K562 (cell line): ENCODE measurements around the gene USP10. TPM values are rescaled to one million over a fixed set of nuclear protein-coding genes. Genes with fewer than 3 reads are reported as not detected.

Experiments
- ATF2 ChIP-seq: sonication (generic); formaldehyde crosslinking; IDR thresholded peaks from 2 replicates; pipeline ENCODE4 v1.8.1; 2022; ENCODE audit warnings: missing genetic modification reagents
- CLOCK ChIP-seq: fragments of 250-450 bp; sonication (Bioruptor Pico); IDR thresholded peaks from 2 replicates; pipeline ENCODE4 v1.4.0; 2020; ENCODE audit warnings: mild to moderate bottlenecking, moderate library complexity, borderline replicate concordance
- EGR1 ChIP-seq: fragments of 450-650 bp; conservative IDR thresholded peaks from 2 replicates; pipeline ENCODE4 v1.6.1; 2017; ENCODE audit warnings: mild to moderate bottlenecking
- ELF2 ChIP-seq: fragments of 250-450 bp; sonication (Bioruptor Pico); IDR thresholded peaks from 2 replicates; pipeline ENCODE4 v1.5.0; 2021; ENCODE audit warnings: mild to moderate bottlenecking
- NFIX ChIP-seq: fragments of 250-450 bp; sonication (Bioruptor Pico); IDR thresholded peaks from 2 replicates; pipeline ENCODE4 v1.4.0; 2020; ENCODE audit warnings: low read depth, mild to moderate bottlenecking, moderate library complexity
- REST ChIP-seq, 2 experiments: fragments of 450-650 bp; formaldehyde crosslinking in 1 of 2; IDR thresholded peaks; 2 replicates each; pipeline versions ENCODE4 v1.4.0 to v1.6.1; 2014 to 2020; ENCODE audit warnings: mild to moderate bottlenecking in 2 of 2, borderline replicate concordance in 1 of 2, low read depth in 1 of 2
- ZBTB9 ChIP-seq: fragments of 450-650 bp; formaldehyde crosslinking; IDR thresholded peaks from 2 replicates; pipeline ENCODE4 v1.4.0; 2020; ENCODE audit warnings: mild to moderate bottlenecking, moderate library complexity
- ZNF277 ChIP-seq: fragments of 250-450 bp; sonication (Bioruptor Pico); IDR thresholded peaks from 2 replicates; pipeline ENCODE4 v1.8.0; 2022; ENCODE audit warnings: inconsistent platforms, mild to moderate bottlenecking, moderate library complexity, borderline replicate concordance
- polyA plus RNA-seq, 8 experiments: library from polyadenylated mRNA; depleted of rRNA in 4 of 8; stranded (reverse) in 5 of 8; unstranded in 3 of 8; fragments of >200 nt; fragmentation: Nextera tagmentation in 2 of 8; fragmentation: Illumina TruSeq in 1 of 8; extraction: Ambion mirVana in 2 of 8; extraction: Trizol in 1 of 8; gene quantifications; 2 replicates each; pipeline versions ENCODE4 v1.2.1 to v1.2.3, GENCODE V29; 2011 to 2014; ENCODE audit warnings: inconsistent platforms in 1 of 8, missing spikeins in 1 of 8
- total RNA-seq, 7 experiments: library from RNA; depleted of rRNA in 6 of 7; stranded (reverse); fragments of >200 nt in 6 of 7; fragmentation: Illumina TruSeq in 2 of 7; extraction: Trizol in 2 of 7; gene quantifications; 2 replicates each; pipeline versions ENCODE4 v1.2.1 to v1.2.3, GENCODE V29; 2011 to 2021; ENCODE audit warnings: low replicate concordance in 1 of 7
- TF ChIP-seq, protein P1 (sequence below): fragments of 450-650 bp; IDR thresholded peaks from 2 replicates; pipeline ENCODE4 v1.6.1; 2017; ENCODE audit warnings: mild to moderate bottlenecking, moderate library complexity

The USP10 gene
- total and polyA plus RNA-seq, 9 of the 15 experiments (the other 6 are each of a cell fraction or from before 2014, with no cell fraction given): 61.7 to 197 (median 116) TPM

DNA sequence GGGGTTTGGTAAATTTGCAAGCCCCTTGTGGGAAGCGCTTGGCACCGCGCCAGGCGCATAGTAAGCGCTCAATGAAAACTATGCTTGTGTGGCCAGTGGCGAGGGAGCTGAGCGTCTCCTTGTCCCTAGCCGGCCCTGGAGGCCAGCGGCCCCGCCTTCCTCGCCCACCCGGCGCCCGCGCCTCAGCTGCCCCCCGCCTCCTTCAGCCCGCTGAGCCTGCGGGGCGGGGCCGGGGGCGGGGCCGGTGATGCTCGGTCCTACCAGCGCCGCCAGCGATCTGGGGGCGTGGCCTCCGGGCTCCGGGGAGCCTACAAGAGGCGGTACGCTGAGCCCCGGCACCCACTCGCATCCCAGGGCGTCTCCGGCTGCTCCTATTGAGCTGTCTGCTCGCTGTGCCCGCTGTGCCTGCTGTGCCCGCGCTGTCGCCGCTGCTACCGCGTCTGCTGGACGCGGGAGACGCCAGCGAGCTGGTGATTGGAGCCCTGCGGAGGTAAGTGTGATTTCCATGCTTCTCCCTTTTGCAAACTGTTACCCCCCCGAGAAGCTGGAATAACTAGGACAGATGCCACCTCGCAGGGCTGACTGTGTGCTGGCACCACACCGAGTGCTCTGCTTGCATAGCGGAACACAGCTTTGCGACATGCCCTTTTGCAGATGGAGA is 120.0 kb downstream of the USP10 start, which contains the start of gene CRISPLD2 (continued):
- TF ChIP-seq NFIX (CRISPR knock-in tag) (peak; percentile 89), ZNF277 (CRISPR knock-in tag) (no peak), CLOCK (no peak), REST (IDR thresholded peaks at IDR 0.05; ENCODE audit: borderline replicate concordance) (no peak), REST (CRISPR knock-in tag; IDR thresholded peaks at IDR 0.05; ENCODE audit: low read depth) (no peak), ATF2 (CRISPR knock-in tag) (no peak), ELF2 (CRISPR knock-in tag) (no peak), EGR1 (0 out of 2 replicates have a peak, but pooled peaks have one; percentile 13), ZBTB9 (CRISPR knock-in tag) (no peak)
- TF ChIP-seq, protein P1, sequence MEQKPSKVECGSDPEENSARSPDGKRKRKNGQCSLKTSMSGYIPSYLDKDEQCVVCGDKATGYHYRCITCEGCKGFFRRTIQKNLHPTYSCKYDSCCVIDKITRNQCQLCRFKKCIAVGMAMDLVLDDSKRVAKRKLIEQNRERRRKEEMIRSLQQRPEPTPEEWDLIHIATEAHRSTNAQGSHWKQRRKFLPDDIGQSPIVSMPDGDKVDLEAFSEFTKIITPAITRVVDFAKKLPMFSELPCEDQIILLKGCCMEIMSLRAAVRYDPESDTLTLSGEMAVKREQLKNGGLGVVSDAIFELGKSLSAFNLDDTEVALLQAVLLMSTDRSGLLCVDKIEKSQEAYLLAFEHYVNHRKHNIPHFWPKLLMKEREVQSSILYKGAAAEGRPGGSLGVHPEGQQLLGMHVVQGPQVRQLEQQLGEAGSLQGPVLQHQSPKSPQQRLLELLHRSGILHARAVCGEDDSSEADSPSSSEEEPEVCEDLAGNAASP: no peak
